ENCODE data around the gene CTTNBP2NL.
"Not testable (repeated sequence)": the region's sequence is repeated elsewhere in the genome, so short reads cannot be mapped to it uniquely, and the experiment has no call there.

Gene CTTNBP2NL

DNA sequence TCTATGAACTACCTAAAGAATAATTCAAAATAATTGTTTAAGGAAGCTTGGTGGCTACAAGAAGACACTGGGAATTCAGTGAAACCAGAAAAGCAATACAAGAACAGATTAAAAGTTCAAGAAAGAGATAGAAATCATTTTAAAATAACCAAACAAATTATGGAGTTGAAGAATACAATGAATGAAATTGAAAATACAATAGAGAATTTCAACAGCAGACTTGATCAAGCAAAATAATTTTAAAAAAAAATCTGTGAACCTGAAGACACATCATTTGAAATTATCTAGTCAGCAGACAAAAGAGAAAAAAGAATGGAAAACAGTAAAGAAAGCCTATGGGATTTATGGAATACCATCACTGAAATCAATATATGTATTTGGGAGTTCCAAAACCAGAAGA lies 81.5 kb downstream of the CTTNBP2NL start:
- no peak overlapping the region for H4K12ac ChIP-seq (ENCODE audit: low read depth, low read length)
- H4K8ac ChIP-seq (ENCODE audit: low read depth, low read length): no peak overlapping the region
- H3K27ac ChIP-seq (ENCODE audit: low read depth, low read length): no peak overlapping the region
- H3K4me3 ChIP-seq (ENCODE audit: low read depth, low read length): no peak overlapping the region
- no peaks in the 10 kb centered on the region for H3K4me1 ChIP-seq (ENCODE audit: control insufficient read depth in 1 of 2, insufficient read depth in 2 of 2, low read length in 2 of 2)
- H2BK5ac ChIP-seq (ENCODE audit: low read depth, low read length, poor library complexity): no peak overlapping the region
- H2BK120ac ChIP-seq (ENCODE audit: insufficient read depth, low read length, poor library complexity): no peak overlapping the region
- no peaks in the 10 kb centered on the region for H3K79me1 ChIP-seq (ENCODE audit: low read length)
- no peaks in the 10 kb centered on the region for H3K36me3 ChIP-seq (ENCODE audit: control insufficient read depth in 1 of 2, insufficient read depth in 2 of 2, low read length in 2 of 2)
- no peak overlapping the region for H2AFZ ChIP-seq (ENCODE audit: insufficient read depth, low read length, poor library complexity)
- no peak overlapping the region for H2AK5ac ChIP-seq (ENCODE audit: low read length)
- no peak overlapping the region for H3K18ac ChIP-seq (ENCODE audit: low read length)
- no peak overlapping the region for H2BK12ac ChIP-seq (ENCODE audit: low read length)
- H3K14ac ChIP-seq (ENCODE audit: low read length): no peak overlapping the region
- no peak overlapping the region for H3K4me2 ChIP-seq (ENCODE audit: low read length)
- H3K4ac ChIP-seq (ENCODE audit: low read depth, low read length): no peak overlapping the region
- H3K9me3 ChIP-seq (ENCODE audit: insufficient read depth, low read depth, low read length): peaks cover 11% of the 10 kb centered on the region
- H3K79me2 ChIP-seq (ENCODE audit: control insufficient read depth, insufficient read depth, low read length, poor library complexity): no peaks in the 10 kb centered on the region
- no peaks in the 10 kb centered on the region for H3K27me3 ChIP-seq (ENCODE audit: insufficient read depth, low read length)
- H3K23ac ChIP-seq (ENCODE audit: low read length): no peak overlapping the region
- no peak overlapping the region for H3K9ac ChIP-seq (ENCODE audit: low read length)
- DNase-seq: no peak
- H4K91ac ChIP-seq (ENCODE audit: low read depth, low read length): no peak overlapping the region

DNA sequence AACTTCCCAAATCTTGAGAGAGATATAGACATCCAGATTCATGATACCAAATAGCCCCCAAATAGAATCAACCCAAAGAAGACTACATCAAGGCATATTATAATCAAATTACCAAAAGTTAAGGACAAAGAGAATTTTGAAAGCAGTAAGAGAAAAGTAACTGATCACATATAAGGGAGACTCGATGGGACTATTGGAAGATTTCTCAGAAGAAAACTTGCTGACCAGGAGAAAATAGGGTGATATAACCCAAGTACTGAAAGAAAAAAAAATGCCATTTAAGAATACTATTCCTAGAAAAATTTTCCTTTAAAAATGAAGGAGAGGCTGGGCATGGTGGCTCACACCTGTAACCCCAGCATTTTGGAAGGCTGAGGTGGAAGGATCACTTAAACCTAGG lies 82.3 kb downstream of the CTTNBP2NL start:
- no peak for DNase-seq
- H3K79me2 ChIP-seq (ENCODE audit: control insufficient read depth, insufficient read depth, low read length, poor library complexity): no peaks in the 10 kb centered on the region
- no peak overlapping the region for H3K4me3 ChIP-seq (ENCODE audit: low read depth, low read length)
- H2BK5ac ChIP-seq (ENCODE audit: low read depth, low read length, poor library complexity): no peak overlapping the region
- no peak overlapping the region for H3K27ac ChIP-seq (ENCODE audit: low read depth, low read length)
- H4K91ac ChIP-seq (ENCODE audit: low read depth, low read length): no peak overlapping the region
- no peaks in the 10 kb centered on the region for H3K4me1 ChIP-seq (ENCODE audit: control insufficient read depth in 1 of 2, insufficient read depth in 2 of 2, low read length in 2 of 2)
- peaks cover 11% of the 10 kb centered on the region for H3K9me3 ChIP-seq (ENCODE audit: insufficient read depth, low read depth, low read length)
- H4K8ac ChIP-seq (ENCODE audit: low read depth, low read length): no peak overlapping the region
- H2BK120ac ChIP-seq (ENCODE audit: insufficient read depth, low read length, poor library complexity): no peak overlapping the region
- H3K4ac ChIP-seq (ENCODE audit: low read depth, low read length): no peak overlapping the region
- H4K12ac ChIP-seq (ENCODE audit: low read depth, low read length): no peak overlapping the region
- H3K36me3 ChIP-seq (ENCODE audit: control insufficient read depth in 1 of 2, insufficient read depth in 2 of 2, low read length in 2 of 2): no peaks in the 10 kb centered on the region
- H2AFZ ChIP-seq (ENCODE audit: insufficient read depth, low read length, poor library complexity): no peak overlapping the region
- no peak overlapping the region for H3K14ac ChIP-seq (ENCODE audit: low read length)
- WGBS (ENCODE audit: extremely low coverage, insufficient coverage, insufficient read length): no CpG with 5 or more reads among the region's 1 CpG
- no peak overlapping the region for H3K23ac ChIP-seq (ENCODE audit: low read length)
- no peak overlapping the region for H2BK12ac ChIP-seq (ENCODE audit: low read length)
- no peak overlapping the region for H2AK5ac ChIP-seq (ENCODE audit: low read length)
- no peaks in the 10 kb centered on the region for H3K27me3 ChIP-seq (ENCODE audit: insufficient read depth, low read length)
- H3K18ac ChIP-seq (ENCODE audit: low read length): no peak overlapping the region
- no peak overlapping the region for H3K9ac ChIP-seq (ENCODE audit: low read length)
- no peak overlapping the region for H3K4me2 ChIP-seq (ENCODE audit: low read length)
- no peaks in the 10 kb centered on the region for H3K79me1 ChIP-seq (ENCODE audit: low read length)

DNA sequence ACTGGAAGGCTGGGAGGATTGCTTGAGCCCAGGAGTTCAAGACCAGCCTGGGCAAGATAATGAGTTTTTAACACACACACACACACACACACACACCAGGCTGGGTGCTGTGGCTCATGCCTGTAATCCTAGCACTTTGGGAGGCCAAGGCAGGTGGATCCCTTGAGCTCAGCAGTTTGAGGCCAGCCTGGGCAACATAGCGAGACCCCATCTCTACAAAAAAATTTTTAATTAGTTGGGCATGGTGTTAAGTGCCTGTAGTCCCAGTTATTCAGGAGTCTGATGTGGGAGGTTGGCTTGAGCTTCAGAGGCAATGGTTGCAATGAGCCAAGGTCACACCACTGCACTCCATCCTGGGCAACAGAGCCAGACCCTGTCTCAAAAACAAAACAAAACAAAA lies 90.0 kb downstream of the CTTNBP2NL start:
- H2BK5ac ChIP-seq (ENCODE audit: low read depth, low read length, poor library complexity); H3K23ac ChIP-seq (ENCODE audit: low read length); H3K27me3 ChIP-seq (ENCODE audit: insufficient read depth, low read length); H3K9ac ChIP-seq (ENCODE audit: low read length); H3K27ac ChIP-seq (ENCODE audit: low read depth, low read length); H2BK120ac ChIP-seq (ENCODE audit: insufficient read depth, low read length, poor library complexity); H2BK12ac ChIP-seq (ENCODE audit: low read length); H3K18ac ChIP-seq (ENCODE audit: low read length); H3K14ac ChIP-seq (ENCODE audit: low read length); H2AFZ ChIP-seq (ENCODE audit: insufficient read depth, low read length, poor library complexity); H3K79me2 ChIP-seq (ENCODE audit: control insufficient read depth, insufficient read depth, low read length, poor library complexity); H3K4me2 ChIP-seq (ENCODE audit: low read length); H3K9me3 ChIP-seq (ENCODE audit: insufficient read depth, low read depth, low read length); H3K4me3 ChIP-seq (ENCODE audit: low read depth, low read length); H4K91ac ChIP-seq (ENCODE audit: low read depth, low read length); H4K8ac ChIP-seq (ENCODE audit: low read depth, low read length); H3K4ac ChIP-seq (ENCODE audit: low read depth, low read length); H3K4me1 ChIP-seq (ENCODE audit: control insufficient read depth in 1 of 2, insufficient read depth in 2 of 2, low read length in 2 of 2); H3K36me3 ChIP-seq (ENCODE audit: control insufficient read depth in 1 of 2, insufficient read depth in 2 of 2, low read length in 2 of 2); H3K79me1 ChIP-seq (ENCODE audit: low read length); H4K12ac ChIP-seq (ENCODE audit: low read depth, low read length); DNase-seq; H2AK5ac ChIP-seq (ENCODE audit: low read length): not testable (repeated sequence)
- no CpG with 5 or more reads among the region's 1 CpG for WGBS (ENCODE audit: extremely low coverage, insufficient coverage, insufficient read length)

DNA sequence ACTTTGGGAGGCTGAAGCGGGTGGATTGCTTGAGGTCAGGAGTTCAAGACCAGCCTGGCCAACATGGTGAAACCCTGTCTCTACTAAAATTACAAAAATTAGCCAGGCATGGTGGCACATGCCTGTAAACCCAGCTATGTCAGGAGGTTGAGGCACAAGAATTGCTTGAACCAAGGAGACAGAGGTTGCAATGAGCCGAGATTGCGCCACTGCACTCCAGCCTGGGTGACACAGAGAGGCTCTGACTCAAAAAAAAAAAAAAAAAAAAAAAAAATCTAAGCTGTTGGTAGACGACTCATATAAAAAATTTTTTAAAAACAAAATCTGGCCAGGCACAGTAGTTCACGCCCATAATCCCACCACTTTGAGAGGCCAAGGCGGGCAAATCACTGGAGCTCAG lies 91.7 kb downstream of the CTTNBP2NL start:
- not testable (repeated sequence) for H3K36me3 ChIP-seq (ENCODE audit: control insufficient read depth in 1 of 2, insufficient read depth in 2 of 2, low read length in 2 of 2); H3K4me3 ChIP-seq (ENCODE audit: low read depth, low read length); H3K18ac ChIP-seq (ENCODE audit: low read length); H3K9me3 ChIP-seq (ENCODE audit: insufficient read depth, low read depth, low read length); H3K4ac ChIP-seq (ENCODE audit: low read depth, low read length); H4K8ac ChIP-seq (ENCODE audit: low read depth, low read length); H3K14ac ChIP-seq (ENCODE audit: low read length); H2BK5ac ChIP-seq (ENCODE audit: low read depth, low read length, poor library complexity); H3K79me2 ChIP-seq (ENCODE audit: control insufficient read depth, insufficient read depth, low read length, poor library complexity); H3K23ac ChIP-seq (ENCODE audit: low read length); H3K27me3 ChIP-seq (ENCODE audit: insufficient read depth, low read length); H2AK5ac ChIP-seq (ENCODE audit: low read length); H3K79me1 ChIP-seq (ENCODE audit: low read length); H2BK120ac ChIP-seq (ENCODE audit: insufficient read depth, low read length, poor library complexity); H3K4me1 ChIP-seq (ENCODE audit: control insufficient read depth in 1 of 2, insufficient read depth in 2 of 2, low read length in 2 of 2); H2BK12ac ChIP-seq (ENCODE audit: low read length); H3K9ac ChIP-seq (ENCODE audit: low read length); H3K4me2 ChIP-seq (ENCODE audit: low read length); H4K12ac ChIP-seq (ENCODE audit: low read depth, low read length); H2AFZ ChIP-seq (ENCODE audit: insufficient read depth, low read length, poor library complexity); H4K91ac ChIP-seq (ENCODE audit: low read depth, low read length); H3K27ac ChIP-seq (ENCODE audit: low read depth, low read length)
- no CpG with 5 or more reads among the region's 6 CpGs for WGBS (ENCODE audit: extremely low coverage, insufficient coverage, insufficient read length)
- DNase-seq: peak; percentile 76 to 83

DNA sequence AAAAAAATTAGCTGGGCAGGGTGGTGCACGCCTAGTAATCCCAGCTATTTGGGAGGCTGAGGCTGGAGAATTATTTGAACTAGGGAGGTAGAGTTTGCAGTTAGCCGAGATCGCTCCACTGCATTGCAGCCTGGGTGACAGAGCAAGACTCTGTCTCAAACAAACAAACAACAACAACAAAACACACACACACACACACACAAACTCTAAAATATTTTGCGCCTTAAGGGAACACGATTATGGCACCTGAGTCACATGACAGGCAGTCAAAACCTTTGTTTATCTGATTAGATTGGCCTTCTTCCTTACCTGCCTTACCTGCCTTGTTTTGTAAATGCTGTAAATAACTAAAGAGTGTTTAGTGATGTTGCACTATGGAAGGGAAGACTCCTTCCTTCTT lies 92.1 kb downstream of the CTTNBP2NL start:
- Histone ChIP-seq H2BK120ac (ENCODE audit: insufficient read depth, low read length, poor library complexity) (no peak overlapping the region), H3K4ac (ENCODE audit: low read depth, low read length) (no peak overlapping the region), H3K23ac (ENCODE audit: low read length) (no peak overlapping the region), H2AFZ (ENCODE audit: insufficient read depth, low read length, poor library complexity) (no peak overlapping the region), H3K27ac (ENCODE audit: low read depth, low read length) (no peak overlapping the region), H3K4me1 (ENCODE audit: control insufficient read depth in 1 of 2, insufficient read depth in 2 of 2, low read length in 2 of 2) (no peaks in the 10 kb centered on the region), H3K14ac (ENCODE audit: low read length) (no peak overlapping the region), H2AK5ac (ENCODE audit: low read length) (no peak overlapping the region), H2BK5ac (ENCODE audit: low read depth, low read length, poor library complexity) (no peak overlapping the region), H2BK12ac (ENCODE audit: low read length) (no peak overlapping the region), H3K79me2 (ENCODE audit: control insufficient read depth, insufficient read depth, low read length, poor library complexity) (no peaks in the 10 kb centered on the region), H4K8ac (ENCODE audit: low read depth, low read length) (no peak overlapping the region), H3K79me1 (ENCODE audit: low read length) (no peaks in the 10 kb centered on the region), H3K27me3 (ENCODE audit: insufficient read depth, low read length) (no peaks in the 10 kb centered on the region), H4K12ac (ENCODE audit: low read depth, low read length) (no peak overlapping the region), H3K9me3 (ENCODE audit: insufficient read depth, low read depth, low read length) (no peaks in the 10 kb centered on the region), H4K91ac (ENCODE audit: low read depth, low read length) (no peak overlapping the region), H3K4me3 (ENCODE audit: low read depth, low read length) (no peak overlapping the region), H3K9ac (ENCODE audit: low read length) (no peak overlapping the region), H3K18ac (ENCODE audit: low read length) (no peak overlapping the region), H3K36me3 (ENCODE audit: control insufficient read depth in 1 of 2, insufficient read depth in 2 of 2, low read length in 2 of 2) (no peaks in the 10 kb centered on the region), H3K4me2 (ENCODE audit: low read length) (no peak overlapping the region)
- peak; percentile 88 to 96 for DNase-seq
- WGBS (ENCODE audit: extremely low coverage, insufficient coverage, insufficient read length): no CpG with 5 or more reads among the region's 5 CpGs

Data from trophoblast cell (in vitro differentiated cells and primary cell).